NT2/D1 (cell line): Measurements from ENCODE around the gene MTNR1A.

Experiments
- YY1 ChIP-seq: IDR thresholded peaks from 2 replicates; pipeline ENCODE4 v1.6.1; 2011; ENCODE audit not compliant: insufficient read length, insufficient read depth
- ZNF274 ChIP-seq: IDR thresholded peaks from 2 replicates; pipeline ENCODE4 v1.6.1; 2011; ENCODE audit warnings: mild to moderate bottlenecking, low read depth, low read length

DNA sequence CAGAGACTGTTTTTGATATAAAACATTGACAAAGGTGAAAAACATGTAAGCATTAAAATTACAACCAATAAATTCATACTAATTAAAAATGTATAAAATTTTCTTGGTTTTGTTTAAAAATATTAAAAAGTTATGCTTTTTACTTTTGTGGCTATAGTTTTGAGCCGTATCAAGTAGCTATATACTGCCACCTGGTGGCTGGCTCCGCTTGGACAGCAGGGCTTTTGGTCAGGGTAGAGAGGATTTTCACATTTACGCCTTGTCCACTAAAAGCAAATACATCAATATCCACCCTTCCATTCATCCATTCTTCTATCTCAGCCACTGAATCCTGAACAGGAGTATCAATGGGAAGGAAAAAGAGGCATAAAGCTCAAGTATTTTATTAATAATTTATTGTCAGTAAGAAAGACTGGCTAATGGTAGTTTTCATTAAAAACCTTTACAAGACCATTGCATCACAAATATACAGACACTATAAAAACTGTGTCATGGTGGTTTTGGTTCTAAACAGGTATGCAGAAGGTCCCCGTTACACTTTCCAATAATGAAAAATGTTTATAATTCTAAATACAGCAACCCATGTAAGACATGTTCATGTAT is 32.1 kb upstream of the MTNR1A start:
- TF ChIP-seq YY1 (no peak), ZNF274 (no peak)
